A673 (cell line): ENCODE results near the gene PHACTR3. TPM values are rescaled to one million over a fixed set of nuclear protein-coding genes. Genes with fewer than 3 reads are reported as not detected.

Experiments used
- BruUV-seq: library from RNA; stranded (reverse); fragments of 400-500 nt; replicated peaks from 2 replicates; lab custom pipeline; 2021; lab: Mats Ljungman, UMichigan
- CTCF ChIA-PET: fragments of 300-600 bp; sonication (Branson Sonifier 250); formaldehyde crosslinking; loops from one replicate; lab custom pipeline; 2022; ENCODE audit warnings: antibody characterized with exemption; lab: Charles Lee
- POLR2A ChIA-PET: fragments of 300-600 bp; sonication (Branson Sonifier 250); formaldehyde crosslinking; loops from one replicate; lab custom pipeline; 2022; ENCODE audit warnings: antibody characterized with exemption; ENCODE audit not compliant: low non-redundant PET; lab: Charles Lee
- DNase-seq: peaks from one replicate; pipeline ENCODE4 v3.0.0-alpha.2; 2015; ENCODE audit warnings: low spot score
- H3K27ac ChIP-seq: fragments of 200-600 bp; sonication (generic); 2 replicates; pipeline ENCODE4 v1.5.1; 2016; ENCODE audit warnings: mixed run types, low read depth, mild to moderate bottlenecking, mixed read lengths, antibody characterized with exemption, low read length; ENCODE audit not compliant: poor library complexity, severe bottlenecking
- H3K27me3 ChIP-seq: fragments of 200-600 bp; sonication (generic); replicated peaks from 2 replicates; pipeline ENCODE4 v1.6.1; 2017; ENCODE audit warnings: mixed run types, low read depth, mild to moderate bottlenecking, mixed read lengths, antibody characterized with exemption, low read length; ENCODE audit not compliant: insufficient read depth, poor library complexity
- H3K36me3 ChIP-seq: fragments of 200-600 bp; sonication (generic); 2 replicates; pipeline ENCODE4 v1.6.1; 2016; ENCODE audit warnings: mixed run types, mild to moderate bottlenecking, mixed read lengths, antibody characterized with exemption, low read length; ENCODE audit not compliant: insufficient read depth, poor library complexity, severe bottlenecking
- H3K4me1 ChIP-seq: fragments of 200-600 bp; sonication (generic); 2 replicates; pipeline ENCODE4 v1.6.1; 2017; ENCODE audit warnings: mixed run types, mild to moderate bottlenecking, mixed read lengths, antibody characterized with exemption, low read length; ENCODE audit not compliant: insufficient read depth, poor library complexity, severe bottlenecking
- H3K4me3 ChIP-seq: fragments of 200-600 bp; sonication (generic); 2 replicates; pipeline ENCODE4 v1.5.1; 2016; ENCODE audit warnings: low read depth, mixed run types, mild to moderate bottlenecking, mixed read lengths, low read length; ENCODE audit not compliant: poor library complexity, severe bottlenecking
- H3K9me3 ChIP-seq: fragments of 200-600 bp; sonication (generic); 2 replicates; pipeline ENCODE4 v1.6.1; 2016; ENCODE audit warnings: mixed run types, low read depth, mild to moderate bottlenecking, mixed read lengths, antibody characterized with exemption, low read length; ENCODE audit not compliant: poor library complexity, severe bottlenecking
- EZH2 ChIP-seq: fragments of 200-600 bp; sonication (generic); IDR thresholded peaks from 2 replicates; pipeline ENCODE4 v1.6.1; 2017; ENCODE audit warnings: borderline replicate concordance, low read depth, mild to moderate bottlenecking, mixed read lengths, antibody characterized with exemption, low read length; ENCODE audit not compliant: poor library complexity, severe bottlenecking
- intact Hi-C: fragments of 100-400 bp; cut with micrococcal nuclease; formaldehyde crosslinking; loops from one replicate; pipeline ENCODE4 v1.10.0; 2022; ENCODE audit not compliant: unreplicated experiment
- total RNA-seq: library from RNA; stranded (reverse); gene quantifications from 2 replicates; pipeline ENCODE4 v1.2.3, GENCODE V29; 2021
- TF ChIP-seq, protein P1 (sequence below): fragments of 300-800, 200-600 bp; sonication (generic); conservative IDR thresholded peaks from 2 replicates; pipeline ENCODE4 v1.5.1; 2017; ENCODE audit warnings: low read depth, mild to moderate bottlenecking, antibody characterized with exemption, low read length, moderate library complexity, mixed read lengths

The PHACTR3 gene
- total RNA-seq, 1 experiment from 2014 or later: 0.17 TPM

- Histone ChIP-seq H3K27me3 (peaks cover 7% of the 10 kb centered on the region), H3K4me1 (peaks cover 5% of the 10 kb centered on the region), H3K4me3 (no peak overlapping the region), H3K27ac (no peak overlapping the region), H3K9me3 (no peaks in the 10 kb centered on the region), H3K36me3 (no peaks in the 10 kb centered on the region)
- intact Hi-C loops: no loop called here
- CTCF ChIA-PET: no interaction called here
- DNase-seq: no peak
- no TSS peak for BruUV-seq
- POLR2A ChIA-PET: no interaction called here
- TF ChIP-seq EZH2: no peak
- TF ChIP-seq, protein P1, sequence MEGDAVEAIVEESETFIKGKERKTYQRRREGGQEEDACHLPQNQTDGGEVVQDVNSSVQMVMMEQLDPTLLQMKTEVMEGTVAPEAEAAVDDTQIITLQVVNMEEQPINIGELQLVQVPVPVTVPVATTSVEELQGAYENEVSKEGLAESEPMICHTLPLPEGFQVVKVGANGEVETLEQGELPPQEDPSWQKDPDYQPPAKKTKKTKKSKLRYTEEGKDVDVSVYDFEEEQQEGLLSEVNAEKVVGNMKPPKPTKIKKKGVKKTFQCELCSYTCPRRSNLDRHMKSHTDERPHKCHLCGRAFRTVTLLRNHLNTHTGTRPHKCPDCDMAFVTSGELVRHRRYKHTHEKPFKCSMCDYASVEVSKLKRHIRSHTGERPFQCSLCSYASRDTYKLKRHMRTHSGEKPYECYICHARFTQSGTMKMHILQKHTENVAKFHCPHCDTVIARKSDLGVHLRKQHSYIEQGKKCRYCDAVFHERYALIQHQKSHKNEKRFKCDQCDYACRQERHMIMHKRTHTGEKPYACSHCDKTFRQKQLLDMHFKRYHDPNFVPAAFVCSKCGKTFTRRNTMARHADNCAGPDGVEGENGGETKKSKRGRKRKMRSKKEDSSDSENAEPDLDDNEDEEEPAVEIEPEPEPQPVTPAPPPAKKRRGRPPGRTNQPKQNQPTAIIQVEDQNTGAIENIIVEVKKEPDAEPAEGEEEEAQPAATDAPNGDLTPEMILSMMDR: no peak
Measured at GRCh38 chr20:59831916-59832270, 227.6 kb downstream of the PHACTR3 start.

DNA sequence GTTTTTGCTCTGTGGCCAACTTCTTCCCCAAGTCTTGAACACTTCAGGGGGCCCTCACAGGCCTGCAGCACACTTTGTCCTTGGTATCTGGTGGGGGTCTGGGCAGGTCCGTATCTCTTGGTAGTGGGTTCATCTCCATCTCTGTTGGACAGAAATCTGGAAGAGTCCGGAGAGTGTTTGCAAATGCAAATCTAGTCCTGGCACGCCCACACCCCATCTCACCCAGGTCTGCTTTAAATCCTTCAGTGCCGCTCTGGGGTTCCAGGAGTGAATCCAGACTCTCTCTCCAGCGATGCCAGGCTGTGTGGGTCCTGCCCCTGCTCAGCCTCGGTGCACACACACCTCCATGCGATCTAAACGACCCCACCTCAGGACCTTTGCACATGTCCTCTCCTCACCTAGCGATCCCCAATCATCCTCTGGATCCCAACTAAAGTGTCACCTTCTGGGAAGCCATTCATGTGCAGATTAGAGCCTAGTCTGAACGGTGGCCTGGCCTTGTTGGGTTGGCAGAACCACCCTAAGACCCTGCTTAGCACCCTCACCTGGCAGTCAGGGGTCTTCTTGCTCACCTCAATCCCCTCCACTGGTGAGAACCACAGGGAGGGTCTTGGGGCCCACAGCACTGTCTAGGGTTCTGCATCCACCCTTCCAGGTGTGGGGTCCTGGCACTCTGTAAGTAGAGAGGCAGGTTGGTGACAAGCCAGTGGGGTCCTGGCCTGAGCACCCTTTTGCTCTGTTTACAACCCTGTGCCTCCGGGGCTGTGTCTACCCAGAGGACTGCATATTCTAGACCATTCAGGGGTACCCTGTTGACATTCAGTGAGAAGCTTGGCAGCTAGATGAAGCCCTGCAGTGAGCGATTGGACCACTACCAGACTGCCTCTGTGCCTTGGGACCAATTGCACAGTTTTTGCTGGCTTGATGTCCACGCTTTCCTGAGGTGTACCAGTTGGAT, 228.3 kb downstream of the PHACTR3 start:
- ChIA-PET POLR2A (no interaction called here), CTCF (no interaction called here)
- Histone ChIP-seq H3K4me3 (no peak overlapping the region), H3K4me1 (peaks cover 5% of the 10 kb centered on the region), H3K27me3 (peaks cover 11% of the 10 kb centered on the region), H3K9me3 (no peaks in the 10 kb centered on the region), H3K36me3 (no peaks in the 10 kb centered on the region), H3K27ac (no peak overlapping the region)
- no TSS peak for BruUV-seq
- intact Hi-C loops: no loop called here
- TF ChIP-seq, protein P1: no peak
- no peak for TF ChIP-seq EZH2
- DNase-seq: no peak

- CTCF ChIA-PET: no interaction called here
Measured at GRCh38 chr20:59835057-59835447, 230.7 kb downstream of the PHACTR3 start.

More at GRCh38 chr20:59835057-59835447, 230.7 kb downstream of the PHACTR3 start:
- H3K4me1 ChIP-seq: peaks cover 5% of the 10 kb centered on the region
- no TSS peak for BruUV-seq
- H3K27me3 ChIP-seq: peaks cover 24% of the 10 kb centered on the region
- DNase-seq: peak; percentile 15
- POLR2A ChIA-PET: no interaction called here
- no peak overlapping the region for H3K4me3 ChIP-seq
- H3K27ac ChIP-seq: no peak overlapping the region
- H3K9me3 ChIP-seq: no peaks in the 10 kb centered on the region
- H3K36me3 ChIP-seq: no peaks in the 10 kb centered on the region
- intact Hi-C loops: no loop called here
- TF ChIP-seq, protein P1: no peak
- no peak for TF ChIP-seq EZH2
